Measurements from ENCODE around the gene CCDC177.

Gene CCDC177

GRCh38 chr14:69522026-69522425 lies 52.6 kb downstream of the CCDC177 start:
- no peak for TF ChIP-seq CTCF (IDR thresholded peaks at IDR 0.05; ENCODE audit: borderline replicate concordance, insufficient read depth, low read depth, low read length)
- H3K4me3 ChIP-seq (ENCODE audit: low read depth, low read length) = no peak overlapping the region

Measured in GM12875 (cell line).